Cortex of kidney (tissue), 1 donor: ENCODE results near the gene LTB4R2.
"Not testable (repeated sequence)": the region's sequence is repeated elsewhere in the genome, so short reads cannot be mapped to it uniquely, and the experiment has no call there.

Source experiments
- DNase-seq: peaks from one replicate; lab custom pipeline; 2025; lab: John Stamatoyannopoulos, UW

Gene LTB4R2

GRCh38 chr14:24321212-24321975 lies 11.5 kb downstream of the LTB4R2 start:
- no peak for DNase-seq

- DNase-seq = no peak
Observed at GRCh38 chr14:24322672-24323071, 12.7 kb downstream of the LTB4R2 start.

- DNase-seq = no peak
Observed at GRCh38 chr14:24323341-24323740, 13.4 kb downstream of the LTB4R2 start.

DNA sequence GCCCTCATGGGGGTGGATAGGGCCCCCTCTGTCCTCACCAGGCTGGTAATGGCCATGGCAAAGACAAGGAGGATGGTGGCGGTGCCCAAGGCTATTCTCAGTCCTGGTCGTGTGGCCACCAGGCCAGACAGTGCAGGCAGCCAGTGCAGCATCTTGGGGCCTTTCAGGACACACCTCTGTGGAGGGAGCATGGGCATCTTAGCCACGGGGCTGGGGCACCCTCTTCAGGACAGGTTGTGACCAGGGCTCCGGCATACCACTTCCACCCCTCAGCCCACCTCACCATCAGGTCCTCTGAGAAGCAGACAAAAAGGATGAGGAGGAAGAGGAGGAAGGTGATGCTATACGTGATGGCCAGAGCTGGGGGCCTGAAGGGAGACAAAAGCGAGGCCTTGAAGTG lies 14.1 kb downstream of the LTB4R2 start:
- no peak for DNase-seq

GRCh38 chr14:24325041-24325530 lies 15.1 kb downstream of the LTB4R2 start:
- DNase-seq = no peak

- DNase-seq = no peak
Observed at GRCh38 chr14:24325963-24326362, 16.0 kb downstream of the LTB4R2 start.

DNA sequence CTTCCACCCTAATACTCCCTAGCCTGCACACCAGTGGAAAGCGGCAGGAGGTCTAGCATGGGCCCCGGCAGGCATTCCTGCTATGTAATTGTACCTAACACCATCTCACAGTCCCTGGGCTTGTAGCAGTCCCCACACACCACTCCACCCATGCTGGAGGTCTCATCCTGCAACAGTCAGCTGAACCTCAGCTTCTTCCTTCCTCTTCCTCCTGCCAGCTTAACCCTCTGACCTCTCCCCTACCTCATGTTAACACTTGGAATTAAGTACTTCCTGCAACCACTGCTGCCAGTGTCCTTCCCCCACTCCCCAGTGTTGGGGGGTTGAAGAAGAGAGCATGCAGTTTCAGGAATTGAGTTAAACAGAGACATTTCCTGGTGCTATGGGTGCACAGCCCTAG lies 17.4 kb downstream of the LTB4R2 start:
- no peak for DNase-seq

GRCh38 chr14:24327914-24328313 lies 18.0 kb downstream of the LTB4R2 start:
- DNase-seq = not testable (repeated sequence)

DNA sequence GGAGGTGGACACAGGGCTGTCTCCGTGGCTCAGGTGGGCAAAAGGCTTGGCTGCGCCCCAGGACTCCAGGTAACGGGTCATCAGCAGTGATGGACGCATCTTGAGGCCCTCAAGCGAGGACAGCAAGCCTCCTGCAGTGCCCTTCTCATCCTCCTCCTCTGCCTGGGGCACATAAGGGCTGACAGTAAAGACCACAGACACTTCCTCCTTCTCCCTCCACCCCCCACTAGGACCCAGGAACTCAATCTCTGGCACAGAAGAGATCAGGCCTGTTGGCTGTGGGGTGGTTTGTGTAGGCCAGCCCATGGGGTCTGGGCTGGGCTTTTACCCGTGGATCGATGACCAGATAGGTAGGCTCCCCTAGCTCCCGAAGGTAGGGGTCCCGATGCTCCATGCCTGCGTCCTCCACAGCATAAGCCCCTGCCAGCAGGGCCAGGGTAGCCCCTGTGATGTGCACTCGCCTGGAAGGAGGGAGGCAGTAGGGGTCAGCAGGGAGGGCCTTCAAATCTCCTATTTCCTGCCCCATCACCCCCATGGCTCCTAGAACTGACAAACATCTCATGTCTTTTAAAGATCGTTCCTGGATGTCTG lies 19.2 kb downstream of the LTB4R2 start:
- DNase-seq = no peak

DNA sequence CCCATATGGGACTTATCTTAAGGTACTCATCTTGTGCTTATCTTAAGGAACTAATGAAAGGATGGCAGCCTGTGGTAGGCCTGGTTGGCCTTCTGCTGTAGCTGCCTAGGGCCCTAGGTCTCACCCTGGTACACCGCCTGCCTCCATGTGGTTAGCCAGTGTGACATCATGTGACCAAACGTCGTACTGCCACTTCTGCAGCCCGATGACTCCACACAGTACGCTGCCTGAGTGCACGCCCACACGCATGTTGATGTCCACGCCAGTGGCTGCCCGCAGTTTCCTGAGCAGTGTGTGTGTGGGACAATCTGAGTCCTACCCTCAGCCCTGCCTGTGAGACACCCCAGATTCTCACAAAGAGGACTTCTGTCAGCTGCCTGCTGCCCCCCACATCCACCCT lies 19.8 kb downstream of the LTB4R2 start:
- DNase-seq = no peak

DNA sequence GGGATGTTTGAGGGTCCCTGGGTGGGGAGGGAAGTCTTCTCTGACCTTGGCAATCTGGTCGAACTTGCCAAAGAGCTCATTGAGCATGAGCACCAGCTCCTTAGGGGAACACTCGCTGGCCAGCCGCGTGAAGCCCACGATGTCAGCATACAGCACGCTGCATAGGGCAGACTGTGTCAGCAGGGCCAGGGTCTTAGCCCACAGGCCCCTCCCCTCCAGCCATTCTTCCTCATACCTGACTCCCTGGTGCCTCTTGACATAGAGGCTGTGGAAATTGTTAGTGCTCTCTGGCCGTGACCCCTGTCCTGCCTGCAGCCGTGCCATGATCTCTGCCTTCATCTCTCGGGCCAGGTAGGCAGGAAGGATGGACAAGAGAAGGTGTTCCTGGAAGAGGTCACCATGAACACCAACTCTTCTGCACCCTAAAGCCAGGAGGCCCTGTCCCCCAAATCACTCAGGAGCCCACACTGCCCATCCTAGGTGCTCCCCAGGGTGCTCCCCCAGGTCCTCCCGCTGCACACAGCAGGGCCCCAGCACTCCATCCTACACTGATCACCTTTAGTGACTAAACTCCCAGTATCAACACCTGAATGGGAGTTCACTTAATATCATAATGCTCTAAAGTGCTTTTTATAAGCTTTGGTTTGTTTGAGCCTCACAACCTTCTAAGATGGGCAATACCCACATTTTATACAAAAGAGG lies 21.2 kb downstream of the LTB4R2 start:
- DNase-seq = no peak

- no peak for DNase-seq
Observed at GRCh38 chr14:24331731-24332267, 21.9 kb downstream of the LTB4R2 start.

DNA sequence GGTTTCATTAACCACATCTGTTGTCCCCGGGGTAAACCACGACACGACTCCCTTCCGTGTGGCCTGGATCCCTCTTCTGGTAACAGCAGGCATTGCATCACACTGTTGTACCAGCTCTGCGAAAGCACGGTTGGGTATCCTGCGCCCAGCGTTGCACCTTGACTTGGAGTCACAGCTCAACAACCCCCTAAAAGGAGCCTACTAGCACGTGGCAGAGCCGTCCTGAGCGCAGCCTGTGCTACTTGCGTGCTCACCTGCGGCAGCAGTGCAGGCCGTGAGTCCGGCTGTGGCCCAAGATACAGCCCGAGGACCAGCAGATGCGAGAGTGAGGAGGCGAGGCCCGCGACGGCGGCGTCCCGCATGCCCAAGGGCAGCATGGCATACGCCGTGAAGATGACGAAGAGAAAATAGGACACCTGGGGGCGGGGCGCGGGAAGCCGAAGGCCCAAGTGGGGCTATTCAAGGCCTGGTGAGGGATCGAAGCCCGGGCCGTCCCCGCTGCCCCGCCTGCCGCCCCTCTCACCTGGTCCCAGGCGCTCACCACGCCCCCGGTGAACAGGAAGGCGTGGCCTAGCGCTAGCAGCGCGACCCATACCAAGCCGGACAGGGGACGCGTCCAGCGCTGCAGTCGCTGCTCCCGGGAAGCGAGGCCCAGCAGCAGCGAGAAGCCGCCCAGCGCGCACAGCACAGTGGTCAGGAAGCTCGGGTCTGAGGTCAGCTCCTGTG lies 22.5 kb downstream of the LTB4R2 start:
- DNase-seq = no peak

DNA sequence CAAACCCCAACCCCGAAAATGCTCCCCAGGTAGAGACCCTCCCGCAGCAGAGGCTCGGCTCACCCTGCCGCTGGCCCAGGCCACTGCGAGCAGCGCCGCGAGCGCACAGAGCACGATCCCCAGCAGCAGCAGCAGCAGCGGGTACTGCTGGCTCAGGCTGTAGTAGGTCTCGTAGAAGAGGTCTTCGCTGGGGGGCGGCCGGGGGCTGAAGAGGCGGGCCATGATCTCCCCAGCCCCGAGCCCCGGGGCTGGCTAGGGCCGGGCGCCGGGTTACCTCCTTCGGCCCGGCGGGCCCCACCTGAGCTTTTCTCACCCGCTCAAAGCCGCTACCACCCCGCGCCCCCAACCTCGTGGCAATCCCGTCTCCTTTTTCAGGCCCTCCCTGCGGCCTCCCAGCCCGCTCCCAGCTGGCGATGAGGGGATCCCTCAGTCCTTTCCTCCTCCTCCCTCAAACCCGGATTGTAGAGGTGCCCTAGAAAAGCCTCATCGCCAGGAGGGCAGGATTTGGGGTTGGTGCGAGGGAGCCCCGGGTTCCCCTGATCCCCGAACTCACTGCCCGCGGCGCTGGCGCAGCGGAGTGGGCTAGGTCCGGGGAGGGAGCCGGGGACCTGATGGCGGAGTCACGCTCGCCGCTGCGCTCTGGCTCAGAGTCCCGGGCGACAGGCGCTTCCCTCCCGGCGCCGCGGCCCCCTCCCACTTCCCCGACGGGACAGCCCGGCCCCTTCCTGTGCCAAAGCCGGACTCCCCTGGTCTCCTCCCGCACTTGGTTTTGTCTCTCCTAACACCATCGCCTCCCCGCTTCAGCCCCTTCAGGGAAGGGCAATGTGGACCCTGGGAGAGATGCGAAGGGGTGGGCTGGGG lies 24.7 kb downstream of the LTB4R2 start, which contains the start of gene ADCY4:
TSS of gene ADCY4 (minus strand) at position 641 of the 861 bp plus-strand sequence. CDS start at position 222, 419 bp downstream.
- DNase-seq = no peak

DNA sequence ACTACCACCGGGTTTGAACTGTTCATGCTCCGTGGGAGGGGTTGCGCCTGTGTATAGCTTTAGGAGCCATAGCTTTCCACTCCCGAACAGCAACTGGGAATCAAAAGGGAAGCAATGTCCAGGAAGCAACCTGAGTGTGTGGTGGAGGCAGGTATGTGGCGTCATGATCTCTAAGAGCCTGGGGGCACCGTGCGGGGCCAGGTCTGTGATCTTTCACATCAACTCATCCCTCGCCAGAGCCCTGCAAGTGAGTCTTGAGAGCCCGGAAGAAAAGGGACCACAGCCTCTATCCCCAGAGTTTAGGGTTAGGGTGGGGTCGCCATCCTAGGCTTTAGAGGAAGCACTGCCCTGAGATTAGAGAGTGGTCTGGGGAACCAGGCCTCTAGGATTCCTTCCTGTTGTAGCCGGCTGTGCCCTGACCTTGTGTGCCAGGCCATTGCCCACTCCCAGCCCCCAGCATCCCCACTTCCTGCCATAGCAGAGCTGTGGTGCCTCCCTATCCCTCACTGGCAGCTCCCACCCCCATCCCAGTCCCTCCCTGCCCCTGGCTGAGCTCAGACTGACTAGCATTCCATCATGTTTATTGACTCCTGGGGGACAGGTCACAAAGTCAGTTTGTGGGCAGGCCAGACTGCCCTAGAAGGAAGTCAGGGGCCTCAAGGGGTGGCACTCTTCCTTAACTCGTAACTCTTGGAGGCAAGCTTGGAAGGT lies 25.7 kb downstream of the LTB4R2 start:
- DNase-seq = no peak

DNA sequence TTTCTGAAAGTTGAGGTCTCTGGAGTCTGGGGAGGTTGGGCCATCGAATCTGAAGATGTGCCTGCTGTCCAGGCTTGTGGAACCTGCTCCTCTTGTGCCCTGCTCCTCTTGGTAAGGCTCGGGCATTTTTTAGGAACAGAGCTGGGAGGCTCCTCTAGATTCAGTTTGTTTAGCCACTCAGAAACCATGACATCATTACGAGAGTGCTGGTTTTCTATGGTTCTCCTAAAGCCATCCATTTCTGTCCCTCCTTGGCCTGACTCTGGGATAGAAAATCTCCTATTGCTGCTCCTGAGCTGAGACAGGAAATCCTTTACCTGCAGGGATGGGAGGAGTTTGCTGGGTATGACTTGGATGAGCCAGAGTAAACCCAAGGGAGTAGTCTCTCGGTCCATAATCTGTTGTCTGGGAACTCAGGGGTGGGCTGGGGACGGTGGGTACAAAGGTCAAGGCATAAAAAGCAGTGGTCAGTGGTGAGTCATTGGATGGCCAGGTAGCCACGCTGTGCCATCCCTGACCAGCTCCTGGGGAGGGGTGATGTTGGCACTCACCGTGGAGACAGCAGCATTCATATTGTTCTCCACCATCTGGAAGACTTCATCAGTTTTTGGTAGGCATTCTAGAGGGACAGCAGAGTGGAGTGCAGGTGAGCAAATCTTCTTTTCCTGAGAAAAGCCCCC lies 27.3 kb downstream of the LTB4R2 start:
- DNase-seq = no peak

GRCh38 chr14:24337824-24338175 lies 27.9 kb downstream of the LTB4R2 start:
- DNase-seq = no peak

- no peak for DNase-seq
Observed at GRCh38 chr14:24338843-24339242, 28.9 kb downstream of the LTB4R2 start.

- DNase-seq = no peak
Observed at GRCh38 chr14:24339284-24340151, 29.6 kb downstream of the LTB4R2 start, which contains the start of gene RIPK3. TSS of gene RIPK3 (minus strand) at chr14:24339991. CDS start at chr14:24339826, 165 bp downstream.
